Stomach smooth muscle (tissue), 2 donors: ENCODE measurements around the gene GNL2.
"Not testable (repeated sequence)": the region's sequence is repeated elsewhere in the genome, so short reads cannot be mapped to it uniquely, and the experiment has no call there.

Source experiments
- H3K27ac ChIP-seq: one replicate; pipeline ENCODE4 v1.7.0; 2013; ENCODE audit warnings: mild to moderate bottlenecking, low read length, inconsistent platforms
- H3K27me3 ChIP-seq, 2 donors: one replicate each; pipeline ENCODE4 v1.7.0; 2013; ENCODE audit warnings: low read length in 2 of 2; ENCODE audit not compliant: insufficient read depth in 2 of 2, control insufficient read depth in 1 of 2
- H3K36me3 ChIP-seq, 2 donors: one replicate each; pipeline ENCODE4 v1.7.0; 2013; ENCODE audit warnings: low read length in 2 of 2; ENCODE audit not compliant: control insufficient read depth in 2 of 2, insufficient read depth in 2 of 2
- H3K4me1 ChIP-seq: one replicate; pipeline ENCODE4 v1.7.0; 2013; ENCODE audit warnings: low read length; ENCODE audit not compliant: control insufficient read depth, insufficient read depth
- H3K4me3 ChIP-seq, 2 donors: one replicate each; pipeline ENCODE4 v1.7.0; 2013; ENCODE audit warnings: low read length in 2 of 2
- H3K9ac ChIP-seq, 2 donors: one replicate each; pipeline ENCODE4 v1.7.0; 2013; ENCODE audit warnings: low read length in 2 of 2, mild to moderate bottlenecking in 1 of 2
- H3K9me3 ChIP-seq, 2 donors: one replicate each; pipeline ENCODE4 v1.7.0; 2013; ENCODE audit warnings: low read length in 2 of 2; ENCODE audit not compliant: control insufficient read depth in 2 of 2
- donor health status: healthy.
- donor health status: Pancreatic carcinoma.

The GNL2 gene

GRCh38 chr1:37558411-37558810, 37.3 kb downstream of the GNL2 start:
- Histone ChIP-seq H3K27ac (no peak overlapping the region), H3K4me3 (no peak overlapping the region), H3K27me3 (no peaks in the 10 kb centered on the region), H3K9ac (no peak overlapping the region), H3K4me1 (peaks cover 22% of the 10 kb centered on the region), H3K9me3 (no peaks in the 10 kb centered on the region), H3K36me3 (peaks cover 0 to 6% of the 10 kb centered on the region in 2 donors)

GRCh38 chr1:37557402-37557801, 38.3 kb downstream of the GNL2 start:
- no peak overlapping the region for H3K9ac ChIP-seq

GRCh38 chr1:37556712-37557196, 39.0 kb downstream of the GNL2 start, which contains the start of gene DNALI1:
DNALI1 (plus strand) TSS chr1:37556940; CDS start chr1:37556995, 55 bp downstream.
- H3K4me3 ChIP-seq = peak within 1 kb of the TSS; percentile 38 to 74
- peak within 1 kb of the TSS in 1 of 2 donors; percentile 64 for H3K9ac ChIP-seq
- peak within 1 kb of the TSS; percentile 69 for H3K27ac ChIP-seq

More at GRCh38 chr1:37557402-37557801, 38.3 kb downstream of the GNL2 start:
- Histone ChIP-seq H3K4me3 (peak overlapping the region; percentile 38 to 74), H3K4me1 (peaks cover 32% of the 10 kb centered on the region), H3K27ac (peak overlapping the region; percentile 69), H3K36me3 (peaks cover 0 to 5% of the 10 kb centered on the region in 2 donors), H3K9me3 (no peaks in the 10 kb centered on the region), H3K27me3 (no peaks in the 10 kb centered on the region)

GRCh38 chr1:37553927-37554808, 41.6 kb downstream of the GNL2 start, which contains the start of gene SNIP1:
SNIP1 (minus strand) TSS chr1:37554293; CDS start chr1:37554229, 64 bp downstream.
- Histone ChIP-seq H3K9me3 (no peaks in the 10 kb centered on the region), H3K4me1 (peaks cover 33% of the 10 kb centered on the region), H3K36me3 (peaks cover 6% of the 10 kb centered on the region in 2 donors), H3K27me3 (no peaks in the 10 kb centered on the region), H3K27ac (peak within 1 kb of the TSS; percentile 88), H3K9ac (peak within 1 kb of the TSS; percentile 93 to 97), H3K4me3 (peak within 1 kb of the TSS; percentile 99)

More at GRCh38 chr1:37556712-37557196, 39.0 kb downstream of the GNL2 start, which contains the start of gene DNALI1:
- Histone ChIP-seq H3K36me3 (peaks cover 5% of the 10 kb centered on the region in 2 donors), H3K27me3 (no peaks in the 10 kb centered on the region), H3K4me1 (peaks cover 33% of the 10 kb centered on the region), H3K9me3 (no peaks in the 10 kb centered on the region)

- Histone ChIP-seq H3K4me3 (peak overlapping the region; percentile 99), H3K27ac (peak overlapping the region; percentile 88), H3K36me3 (peaks cover 6 to 9% of the 10 kb centered on the region in 2 donors), H3K9ac (peak overlapping the region; percentile 93 to 97), H3K9me3 (no peaks in the 10 kb centered on the region), H3K27me3 (no peaks in the 10 kb centered on the region), H3K4me1 (peaks cover 33% of the 10 kb centered on the region)
These were observed 42.2 kb downstream of the GNL2 start for GRCh38 chr1:37553598-37553926.

GRCh38 chr1:37549341-37549740, 46.4 kb downstream of the GNL2 start:
- H3K4me1 ChIP-seq = peaks cover 14% of the 10 kb centered on the region
- H3K36me3 ChIP-seq = peaks cover 18 to 27% of the 10 kb centered on the region in 2 donors
- H3K27ac ChIP-seq = no peak overlapping the region
- no peak overlapping the region for H3K4me3 ChIP-seq
- no peak overlapping the region for H3K9ac ChIP-seq
- no peaks in the 10 kb centered on the region for H3K9me3 ChIP-seq
- no peaks in the 10 kb centered on the region for H3K27me3 ChIP-seq

GRCh38 chr1:37545019-37545418, 50.7 kb downstream of the GNL2 start:
- peaks cover 19 to 31% of the 10 kb centered on the region in 2 donors for H3K36me3 ChIP-seq

GRCh38 chr1:37544530-37544929, 51.2 kb downstream of the GNL2 start:
- Histone ChIP-seq H3K27ac (no peak overlapping the region), H3K9me3 (no peaks in the 10 kb centered on the region), H3K4me1 (no peaks in the 10 kb centered on the region), H3K27me3 (no peaks in the 10 kb centered on the region), H3K9ac (no peak overlapping the region), H3K4me3 (no peak overlapping the region), H3K36me3 (peaks cover 21 to 35% of the 10 kb centered on the region in 2 donors)

More at GRCh38 chr1:37545019-37545418, 50.7 kb downstream of the GNL2 start:
- H3K27me3 ChIP-seq = no peaks in the 10 kb centered on the region
- H3K4me3 ChIP-seq = no peak overlapping the region
- H3K9me3 ChIP-seq = no peaks in the 10 kb centered on the region
- no peaks in the 10 kb centered on the region for H3K4me1 ChIP-seq
- no peak overlapping the region for H3K27ac ChIP-seq
- H3K9ac ChIP-seq = no peak overlapping the region

GRCh38 chr1:37540036-37540785, 55.5 kb downstream of the GNL2 start:
- Histone ChIP-seq H3K36me3 (peaks cover 39 to 41% of the 10 kb centered on the region in 2 donors), H3K9me3 (no peaks in the 10 kb centered on the region), H3K4me3 (no peak overlapping the region), H3K27me3 (no peaks in the 10 kb centered on the region), H3K27ac (no peak overlapping the region), H3K4me1 (no peaks in the 10 kb centered on the region), H3K9ac (no peak overlapping the region)

GRCh38 chr1:37539154-37539553, 56.6 kb downstream of the GNL2 start:
- H3K4me1 ChIP-seq, H3K9ac ChIP-seq, H3K27ac ChIP-seq, H3K27me3 ChIP-seq, H3K9me3 ChIP-seq, H3K4me3 ChIP-seq: not testable (repeated sequence)
- peaks cover 32 to 34% of the 10 kb centered on the region in 2 donors for H3K36me3 ChIP-seq
